Measurements from ENCODE around the gene PHACTR3. TPM values are rescaled to one million over a fixed set of nuclear protein-coding genes. Genes with fewer than 3 reads are reported as not detected.

PHACTR3 gene
- total and polyA plus RNA-seq, 4 donors: 0.14 to 0.42 (median 0.17) TPM

DNA sequence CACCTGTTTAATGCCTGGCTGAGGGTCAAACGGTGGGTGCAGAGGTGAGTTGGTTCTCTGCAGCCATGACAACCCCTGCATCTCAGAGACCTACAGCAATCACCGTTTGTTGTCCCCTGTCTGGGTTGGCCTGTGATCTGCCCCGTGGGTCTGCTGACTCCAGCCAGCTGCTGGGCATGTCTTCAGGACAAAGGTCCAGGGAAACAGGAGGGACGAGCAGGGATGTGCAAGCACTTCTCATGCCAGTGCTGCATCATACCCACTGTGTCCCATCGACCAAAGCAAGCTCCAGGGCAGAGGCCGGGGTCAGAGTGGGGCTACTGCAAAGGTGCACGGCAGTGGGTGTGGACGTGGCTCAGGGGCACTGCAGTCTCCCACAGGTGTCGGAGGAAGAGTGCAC, 150.2 kb downstream of the PHACTR3 start:
- 47% methylated on average over 9 of the region's 9 CpGs for WGBS
- no peak overlapping the region for H3K4me3 ChIP-seq (ENCODE audit: low read depth in 1 of 3, low read length in 3 of 3)
- no peak for TF ChIP-seq SP1 (IDR thresholded peaks at IDR 0.05)
- no peak for TF ChIP-seq FOXA1 (IDR thresholded peaks at IDR 0.05)
- TF ChIP-seq FOXA2 (IDR thresholded peaks at IDR 0.05): no peak
- TF ChIP-seq GABPA (IDR thresholded peaks at IDR 0.05 in 1 of 2, conservative IDR thresholded peaks at IDR 0.05 in 1 of 2): no peak
- no peak for TF ChIP-seq HNF4A (conservative IDR thresholded peaks at IDR 0.05)
- TF ChIP-seq EGR1 (IDR thresholded peaks at IDR 0.05; ENCODE audit: low read depth in 2 of 2): no peak
- no peak for TF ChIP-seq YY1 (IDR thresholded peaks at IDR 0.05)
- TF ChIP-seq, protein P1, sequence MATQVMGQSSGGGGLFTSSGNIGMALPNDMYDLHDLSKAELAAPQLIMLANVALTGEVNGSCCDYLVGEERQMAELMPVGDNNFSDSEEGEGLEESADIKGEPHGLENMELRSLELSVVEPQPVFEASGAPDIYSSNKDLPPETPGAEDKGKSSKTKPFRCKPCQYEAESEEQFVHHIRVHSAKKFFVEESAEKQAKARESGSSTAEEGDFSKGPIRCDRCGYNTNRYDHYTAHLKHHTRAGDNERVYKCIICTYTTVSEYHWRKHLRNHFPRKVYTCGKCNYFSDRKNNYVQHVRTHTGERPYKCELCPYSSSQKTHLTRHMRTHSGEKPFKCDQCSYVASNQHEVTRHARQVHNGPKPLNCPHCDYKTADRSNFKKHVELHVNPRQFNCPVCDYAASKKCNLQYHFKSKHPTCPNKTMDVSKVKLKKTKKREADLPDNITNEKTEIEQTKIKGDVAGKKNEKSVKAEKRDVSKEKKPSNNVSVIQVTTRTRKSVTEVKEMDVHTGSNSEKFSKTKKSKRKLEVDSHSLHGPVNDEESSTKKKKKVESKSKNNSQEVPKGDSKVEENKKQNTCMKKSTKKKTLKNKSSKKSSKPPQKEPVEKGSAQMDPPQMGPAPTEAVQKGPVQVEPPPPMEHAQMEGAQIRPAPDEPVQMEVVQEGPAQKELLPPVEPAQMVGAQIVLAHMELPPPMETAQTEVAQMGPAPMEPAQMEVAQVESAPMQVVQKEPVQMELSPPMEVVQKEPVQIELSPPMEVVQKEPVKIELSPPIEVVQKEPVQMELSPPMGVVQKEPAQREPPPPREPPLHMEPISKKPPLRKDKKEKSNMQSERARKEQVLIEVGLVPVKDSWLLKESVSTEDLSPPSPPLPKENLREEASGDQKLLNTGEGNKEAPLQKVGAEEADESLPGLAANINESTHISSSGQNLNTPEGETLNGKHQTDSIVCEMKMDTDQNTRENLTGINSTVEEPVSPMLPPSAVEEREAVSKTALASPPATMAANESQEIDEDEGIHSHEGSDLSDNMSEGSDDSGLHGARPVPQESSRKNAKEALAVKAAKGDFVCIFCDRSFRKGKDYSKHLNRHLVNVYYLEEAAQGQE (IDR thresholded peaks at IDR 0.05): no peak
- TF ChIP-seq NR2F2 (IDR thresholded peaks at IDR 0.05): no peak
- TF ChIP-seq, protein P2, sequence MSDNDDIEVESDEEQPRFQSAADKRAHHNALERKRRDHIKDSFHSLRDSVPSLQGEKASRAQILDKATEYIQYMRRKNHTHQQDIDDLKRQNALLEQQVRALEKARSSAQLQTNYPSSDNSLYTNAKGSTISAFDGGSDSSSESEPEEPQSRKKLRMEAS (IDR thresholded peaks at IDR 0.05): no peak
- TF ChIP-seq, protein P3, sequence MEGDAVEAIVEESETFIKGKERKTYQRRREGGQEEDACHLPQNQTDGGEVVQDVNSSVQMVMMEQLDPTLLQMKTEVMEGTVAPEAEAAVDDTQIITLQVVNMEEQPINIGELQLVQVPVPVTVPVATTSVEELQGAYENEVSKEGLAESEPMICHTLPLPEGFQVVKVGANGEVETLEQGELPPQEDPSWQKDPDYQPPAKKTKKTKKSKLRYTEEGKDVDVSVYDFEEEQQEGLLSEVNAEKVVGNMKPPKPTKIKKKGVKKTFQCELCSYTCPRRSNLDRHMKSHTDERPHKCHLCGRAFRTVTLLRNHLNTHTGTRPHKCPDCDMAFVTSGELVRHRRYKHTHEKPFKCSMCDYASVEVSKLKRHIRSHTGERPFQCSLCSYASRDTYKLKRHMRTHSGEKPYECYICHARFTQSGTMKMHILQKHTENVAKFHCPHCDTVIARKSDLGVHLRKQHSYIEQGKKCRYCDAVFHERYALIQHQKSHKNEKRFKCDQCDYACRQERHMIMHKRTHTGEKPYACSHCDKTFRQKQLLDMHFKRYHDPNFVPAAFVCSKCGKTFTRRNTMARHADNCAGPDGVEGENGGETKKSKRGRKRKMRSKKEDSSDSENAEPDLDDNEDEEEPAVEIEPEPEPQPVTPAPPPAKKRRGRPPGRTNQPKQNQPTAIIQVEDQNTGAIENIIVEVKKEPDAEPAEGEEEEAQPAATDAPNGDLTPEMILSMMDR (IDR thresholded peaks at IDR 0.05; ENCODE audit: low read depth, low read length, missing input control): no peak
- TF ChIP-seq, protein P4, sequence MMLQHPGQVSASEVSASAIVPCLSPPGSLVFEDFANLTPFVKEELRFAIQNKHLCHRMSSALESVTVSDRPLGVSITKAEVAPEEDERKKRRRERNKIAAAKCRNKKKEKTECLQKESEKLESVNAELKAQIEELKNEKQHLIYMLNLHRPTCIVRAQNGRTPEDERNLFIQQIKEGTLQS (IDR thresholded peaks at IDR 0.05): no peak
- no peak for TF ChIP-seq HNF4G (IDR thresholded peaks at IDR 0.05)
- no peak for TF ChIP-seq RXRA (IDR thresholded peaks at IDR 0.05)
- no peak for TF ChIP-seq RAD21 (IDR thresholded peaks at IDR 0.05)
- no peak for TF ChIP-seq TAF1 (conservative IDR thresholded peaks at IDR 0.05)
- TF ChIP-seq JUND (IDR thresholded peaks at IDR 0.05): no peak
- no peaks in the 10 kb centered on the region for H3K9me3 ChIP-seq (ENCODE audit: control insufficient read depth in 4 of 4, low read length in 3 of 4)
- peaks cover 0 to 14% (median 5%) of the 10 kb centered on the region in 4 donors for H3K27me3 ChIP-seq (ENCODE audit: control insufficient read depth in 4 of 4, insufficient read depth in 4 of 4, low read length in 3 of 4)
- DNase-seq (ENCODE audit: low spot score): no peak
- no peak overlapping the region for H3K27ac ChIP-seq (ENCODE audit: low read depth in 1 of 2, low read length in 2 of 2)
- peaks cover 0 to 14% (median 0%) of the 10 kb centered on the region in 4 donors for H3K4me1 ChIP-seq (ENCODE audit: control insufficient read depth in 4 of 4, insufficient read depth in 4 of 4, low read length in 3 of 4)
- H3K36me3 ChIP-seq (ENCODE audit: control insufficient read depth in 4 of 4, insufficient read depth in 3 of 4, low read depth in 1 of 4, low read length in 3 of 4): no peaks in the 10 kb centered on the region
- H3K9ac ChIP-seq (ENCODE audit: low read depth in 1 of 2, low read length in 2 of 2): no peak overlapping the region

DNA sequence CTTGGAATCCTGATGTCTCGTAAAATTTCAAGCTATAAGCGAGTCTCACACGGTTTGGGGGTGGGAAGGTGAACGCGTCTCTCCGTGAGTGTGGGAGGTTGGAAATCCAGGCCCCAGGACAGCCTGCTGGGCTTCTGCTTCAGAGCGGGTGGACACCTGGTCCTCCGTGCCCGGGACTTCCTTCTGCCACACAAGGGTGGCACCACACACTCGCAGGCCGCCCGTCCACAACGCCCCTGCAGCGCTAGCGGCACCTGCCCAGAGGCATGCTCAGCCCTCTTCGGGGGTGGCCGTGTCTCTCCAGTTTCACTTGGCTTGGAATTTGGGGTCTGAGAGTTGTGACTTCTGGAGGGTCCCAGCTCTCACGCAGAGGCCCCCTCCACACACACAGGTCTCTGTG, 151.9 kb downstream of the PHACTR3 start:
- H3K9me3 ChIP-seq (ENCODE audit: control insufficient read depth in 4 of 4, low read length in 3 of 4): no peaks in the 10 kb centered on the region
- no peak overlapping the region for H3K9ac ChIP-seq (ENCODE audit: low read depth in 1 of 2, low read length in 2 of 2)
- TF ChIP-seq TAF1 (conservative IDR thresholded peaks at IDR 0.05): no peak
- no peak for TF ChIP-seq FOXA1 (IDR thresholded peaks at IDR 0.05)
- no peak for TF ChIP-seq HNF4G (IDR thresholded peaks at IDR 0.05)
- TF ChIP-seq, protein P2 (IDR thresholded peaks at IDR 0.05): no peak
- no peak for TF ChIP-seq GABPA (IDR thresholded peaks at IDR 0.05 in 1 of 2, conservative IDR thresholded peaks at IDR 0.05 in 1 of 2)
- TF ChIP-seq, protein P1 (IDR thresholded peaks at IDR 0.05): no peak
- TF ChIP-seq JUND (IDR thresholded peaks at IDR 0.05): no peak
- no peak for DNase-seq (ENCODE audit: low spot score)
- H3K4me1 ChIP-seq (ENCODE audit: control insufficient read depth in 4 of 4, insufficient read depth in 4 of 4, low read length in 3 of 4): peaks cover 0 to 13% (median 0%) of the 10 kb centered on the region in 4 donors
- H3K36me3 ChIP-seq (ENCODE audit: control insufficient read depth in 4 of 4, insufficient read depth in 3 of 4, low read depth in 1 of 4, low read length in 3 of 4): no peaks in the 10 kb centered on the region
- 85% methylated on average over 18 of the region's 18 CpGs for WGBS
- no peak overlapping the region for H3K27ac ChIP-seq (ENCODE audit: low read depth in 1 of 2, low read length in 2 of 2)
- no peak overlapping the region for H3K4me3 ChIP-seq (ENCODE audit: low read depth in 1 of 3, low read length in 3 of 3)
- peaks cover 0 to 10% (median 4%) of the 10 kb centered on the region in 4 donors for H3K27me3 ChIP-seq (ENCODE audit: control insufficient read depth in 4 of 4, insufficient read depth in 4 of 4, low read length in 3 of 4)

All from liver (tissue), 9 donors.